HepG2 (cell line): ENCODE results near the gene SHROOM1. TPM values are rescaled to one million over a fixed set of nuclear protein-coding genes. Genes with fewer than 3 reads are reported as not detected.

Experiments
- ATAC-seq: fragments of 200-7000 bp; cut with Tn5 transposase; 3 replicates; pipeline ENCODE4 v1.9.1; 2020; ENCODE audit warnings: mild to moderate bottlenecking, moderate library complexity
- BruUV-seq: library from RNA; stranded (reverse); fragments of 400-500 nt; replicated peaks from 2 replicates; lab custom pipeline; 2021; lab: Mats Ljungman, UMichigan
- CTCF ChIA-PET: fragments of 300-600 bp; formaldehyde crosslinking; extraction: SDS; loops from one replicate; lab custom pipeline; 2021; ENCODE audit warnings: low total read pairs, inconsistent platforms, low intra/inter-chr PET ratio; lab: Yijun Ruan, JAX
- POLR2A ChIA-PET: fragments of 350-600 bp; sonication (Branson Sonifier 250); formaldehyde crosslinking; loops from one replicate; lab custom pipeline; 2020; ENCODE audit warnings: antibody characterized with exemption, inconsistent platforms; lab: Yijun Ruan, JAX
- DNase-seq: peaks from one replicate; pipeline ENCODE4 v3.0.0-alpha.2; 2015; ENCODE audit warnings: low spot score
- FAIRE-seq: peaks from 3 replicates; lab custom pipeline; 2011; peaks lifted over from hg19 to GRCh38; lab: Jason Lieb, UNC
- H2AFZ ChIP-seq: one replicate; pipeline ENCODE4 v1.6.1; 2011; ENCODE audit warnings: low read length, inconsistent platforms
- H3K27ac ChIP-seq: fragments of 300-600 bp; 3 replicates; pipeline ENCODE4 v1.8.0; 2011; ENCODE audit warnings: mixed run types, mild to moderate bottlenecking, mixed read lengths, low read length, inconsistent platforms; ENCODE audit not compliant: insufficient read depth; ENCODE audit errors: extremely low read length
- H3K27me3 ChIP-seq, 2 experiments: fragments of 200-600 bp in 1 of 2; 2 replicates in 1 of 2; 3 replicates in 1 of 2; pipeline versions ENCODE4 v1.6.0 to v1.8.0; 2011; ENCODE audit warnings: low read length in 2 of 2, mild to moderate bottlenecking in 2 of 2, moderate library complexity in 2 of 2, inconsistent platforms in 1 of 2; ENCODE audit not compliant: insufficient read depth in 2 of 2, control insufficient read depth in 1 of 2
- H3K36me3 ChIP-seq, 2 experiments: fragments of 200-600 bp in 1 of 2; replicated peaks in 1 of 2; 2 replicates in 1 of 2; 3 replicates in 1 of 2; pipeline versions ENCODE4 v1.5.1 to v1.8.0; 2011; ENCODE audit warnings: low read length in 2 of 2, inconsistent platforms in 1 of 2; ENCODE audit not compliant: insufficient read depth in 2 of 2, control insufficient read depth in 1 of 2
- H3K4me1 ChIP-seq: 2 replicates; pipeline ENCODE4 v1.5.1; 2012; ENCODE audit warnings: low read length, inconsistent platforms; ENCODE audit not compliant: insufficient read depth
- H3K4me2 ChIP-seq: 2 replicates; pipeline ENCODE4 v1.6.0; 2011; ENCODE audit warnings: low read depth, low read length, inconsistent platforms
- H3K4me3 ChIP-seq, 3 experiments: fragments of 200-600 bp in 1 of 3; sonication (generic), shearing (Covaris generic) in 1 of 3; replicated peaks in 1 of 3; 2 replicates each; pipeline ENCODE4 v1.5.1; 2011 to 2016; ENCODE audit warnings: low read length in 3 of 3, inconsistent platforms in 2 of 3, low read depth in 2 of 3, mild to moderate bottlenecking in 2 of 3, control low read depth in 1 of 3, mixed read lengths in 1 of 3; ENCODE audit not compliant: insufficient read depth in 1 of 3
- H3K79me2 ChIP-seq: one replicate; pipeline ENCODE4 v1.6.1; 2011; ENCODE audit warnings: low read length, inconsistent platforms; ENCODE audit not compliant: insufficient read depth
- H3K9ac ChIP-seq: 2 replicates; pipeline ENCODE4 v1.6.0; 2011; ENCODE audit warnings: mild to moderate bottlenecking, low read depth, low read length, inconsistent platforms; ENCODE audit not compliant: insufficient read depth
- H3K9me3 ChIP-seq: 2 replicates; pipeline ENCODE4 v1.5.1; 2012; ENCODE audit warnings: mild to moderate bottlenecking, low read length
- H4K20me1 ChIP-seq: 2 replicates; pipeline ENCODE4 v1.6.0; 2011; ENCODE audit warnings: inconsistent platforms, mild to moderate bottlenecking, low read length, moderate library complexity; ENCODE audit not compliant: insufficient read depth
- BHLHE40 ChIP-seq: IDR thresholded peaks from 2 replicates; pipeline ENCODE4 v1.6.1; 2011; ENCODE audit warnings: low read length, improper control_type of control experiment
- CBFB ChIP-seq: sonication (generic); formaldehyde crosslinking; IDR thresholded peaks from 2 replicates; pipeline ENCODE4 v1.4.0; 2020; ENCODE audit warnings: missing genetic modification reagents
- ELF1 ChIP-seq: sonication (generic); formaldehyde crosslinking; IDR thresholded peaks from 2 replicates; pipeline ENCODE4 v1.4.0; 2020; ENCODE audit warnings: missing genetic modification reagents
- ETV6 ChIP-seq: sonication (generic); formaldehyde crosslinking; conservative IDR thresholded peaks from 2 replicates; pipeline ENCODE4 v1.4.0; 2020; ENCODE audit warnings: missing genetic modification reagents
- GATAD1 ChIP-seq: IDR thresholded peaks from 2 replicates; pipeline ENCODE4 v1.6.1; 2016; ENCODE audit warnings: missing genetic modification reagents, missing compliant biosample characterization
- HNF4G ChIP-seq, 2 experiments: sonication (generic) in 1 of 2; formaldehyde crosslinking in 1 of 2; IDR thresholded peaks; 2 replicates each; pipeline versions ENCODE4 v1.4.0 to v1.6.1; 2011 to 2020; ENCODE audit warnings: borderline replicate concordance in 2 of 2, low read depth in 2 of 2, mild to moderate bottlenecking in 2 of 2, low read length in 1 of 2, missing genetic modification reagents in 1 of 2, moderate library complexity in 1 of 2
- KAT8 ChIP-seq: IDR thresholded peaks from 2 replicates; pipeline ENCODE4 v1.6.1; 2016; ENCODE audit warnings: missing genetic modification reagents, missing compliant biosample characterization
- KDM5B ChIP-seq: sonication (generic); formaldehyde crosslinking; IDR thresholded peaks from 2 replicates; pipeline ENCODE4 v1.4.0; 2020; ENCODE audit warnings: missing genetic modification reagents, mild to moderate bottlenecking, borderline replicate concordance
- MIXL1 ChIP-seq: IDR thresholded peaks from 2 replicates; pipeline ENCODE4 v1.6.1; 2016
- SPEN ChIP-seq: sonication (generic); formaldehyde crosslinking; IDR thresholded peaks from 2 replicates; pipeline ENCODE4 v1.5.1; 2020; ENCODE audit warnings: low read depth, mild to moderate bottlenecking, missing genetic modification reagents
- SRSF4 ChIP-seq: fragments of 200-400 bp; formaldehyde crosslinking; IDR thresholded peaks from one replicate; pipeline ENCODE4 v1.6.1; 2018; ENCODE audit warnings: mild to moderate bottlenecking, low read depth, low read length, moderate library complexity; ENCODE audit not compliant: poor library complexity, severe bottlenecking
- ZEB1 ChIP-seq: IDR thresholded peaks from 2 replicates; pipeline ENCODE4 v1.6.1; 2012; ENCODE audit warnings: mild to moderate bottlenecking, low read depth, inconsistent platforms; ENCODE audit not compliant: insufficient replicate concordance
- ZMAT3 ChIP-seq: sonication (generic); formaldehyde crosslinking; conservative IDR thresholded peaks from 2 replicates; pipeline ENCODE4 v1.7.0; 2021; ENCODE audit warnings: missing genetic modification reagents
- ZNF564 ChIP-seq: sonication (generic); formaldehyde crosslinking; IDR thresholded peaks from 2 replicates; pipeline ENCODE4 v1.8.1; 2023; ENCODE audit warnings: mild to moderate bottlenecking, missing genetic modification reagents
- ZNF777 ChIP-seq: sonication (generic); formaldehyde crosslinking; IDR thresholded peaks from 2 replicates; pipeline ENCODE4 v1.4.0; 2020; ENCODE audit warnings: missing genetic modification reagents
- ZNF83 ChIP-seq: sonication (generic); formaldehyde crosslinking; IDR thresholded peaks from 2 replicates; pipeline ENCODE4 v1.4.0; 2020; ENCODE audit warnings: missing genetic modification reagents, mild to moderate bottlenecking, borderline replicate concordance
- WGBS: methylation state at CpG from one replicate; pipeline ENCODE4 v1.1.6; 2017; ENCODE audit warnings: low lambda C conversion rate; 5-methylcytosine and 5-hydroxymethylcytosine counted together
- in situ Hi-C: cut with HindIII; loops from 2 replicates; pipeline ENCODE4 v1.10.0; 2017; ENCODE audit warnings: low pct_unique_long_range_greater_than_20kb; ENCODE audit not compliant: extremely low pct_ligation_motif_present
- intact Hi-C: fragments of 100-400 bp; cut with micrococcal nuclease; formaldehyde crosslinking; loops from one replicate; pipeline ENCODE4 v1.10.0; 2022; ENCODE audit not compliant: unreplicated experiment
- polyA plus RNA-seq, 8 experiments: library from polyadenylated mRNA; depleted of rRNA in 3 of 8; stranded (reverse) in 7 of 8; unstranded in 1 of 8; fragments of >200 nt; fragmentation: Illumina TruSeq in 4 of 8; extraction: Trizol in 4 of 8; gene quantifications; 2 replicates each; pipeline versions ENCODE4 v1.2.1 to v1.2.3, GENCODE V29; 2011 to 2016; ENCODE audit warnings: low read depth in 4 of 8, missing spikeins in 1 of 8, mixed read lengths in 1 of 8; ENCODE audit not compliant: insufficient read depth in 1 of 8
- total RNA-seq, 5 experiments: library from RNA; depleted of rRNA; stranded (reverse); fragments of >200 nt; fragmentation: Illumina TruSeq; extraction: Trizol; gene quantifications; 2 replicates each; pipeline ENCODE4 v1.2.3, GENCODE V29; 2016; ENCODE audit warnings: low read depth in 1 of 5
- TF ChIP-seq, protein P1 (sequence below): IDR thresholded peaks from 2 replicates; pipeline ENCODE4 v1.6.1; 2016; ENCODE audit warnings: missing compliant biosample characterization, missing genetic modification reagents, borderline replicate concordance
- TF ChIP-seq, protein P2 (sequence below): sonication (generic); formaldehyde crosslinking; IDR thresholded peaks from 2 replicates; pipeline ENCODE4 v1.5.1; 2020; ENCODE audit warnings: missing genetic modification reagents, mild to moderate bottlenecking, borderline replicate concordance

The SHROOM1 gene
- total and polyA plus RNA-seq, 2 of the 13 experiments (the other 11 are each of a cell fraction or from before 2014, with no cell fraction given) = 18.2 to 25.7 TPM

GRCh38 chr5:132820162-132820754 is 10.2 kb downstream of the SHROOM1 start:
- Histone ChIP-seq H4K20me1 (no peaks in the 10 kb centered on the region), H3K4me2 (peak overlapping the region; percentile 96), H3K4me3 (peak overlapping the region; percentile 45 to 64 (median 50)), H3K9ac (peak overlapping the region; percentile 69), H3K27me3 (no peaks in the 10 kb centered on the region), H3K27ac (peak overlapping the region; percentile 66), H3K4me1 (peaks cover 49% of the 10 kb centered on the region), H3K9me3 (no peaks in the 10 kb centered on the region), H3K79me2 (no peaks in the 10 kb centered on the region), H2AFZ (no peak overlapping the region), H3K36me3 (peaks cover 5 to 18% of the 10 kb centered on the region in 2 experiments; a peak in 3 of 5 replicates)
- ATAC-seq = peak; percentile 81
- FAIRE-seq = peak; percentile 81
- POLR2A ChIA-PET = interaction anchor here (0.7 to 6.7 kb wide), 13 partner anchors 9 to 293 kb away, joined by 3 to 176 read pairs (median 6); partner anchors contain the start of genes GDF9, KIF3A, SEPTIN8 and SHROOM1
- in situ Hi-C loops = no loop called here
- BruUV-seq = TSS peak; percentile 34
- WGBS = 2% methylated on average over 15 of the region's 15 CpGs
- CTCF ChIA-PET = interaction anchor here (0.6 to 4.5 kb wide), 6 partner anchors 10 to 106 kb away, joined by 3 to 54 read pairs (median 4); no protein-coding TSS in a partner anchor
- peak; percentile 88 for DNase-seq
- intact Hi-C loops = loop anchor here (1.0 to 5.0 kb wide), 6 partner anchors 13 to 293 kb away; partner anchors contain the start of gene SEPTIN8
- no peak for TF ChIP-seq SRSF4
- TF ChIP-seq KDM5B (CRISPR knock-in tag) = 0 out of 2 replicates have a peak, but pooled peaks have one; percentile 40
- TF ChIP-seq HNF4G (IDR thresholded peaks at IDR 0.05; ENCODE audit: borderline replicate concordance, low read depth, low read length) = 0 out of 2 replicates have a peak, but pooled peaks have one; percentile 7
- TF ChIP-seq HNF4G (CRISPR knock-in tag; IDR thresholded peaks at IDR 0.05; ENCODE audit: borderline replicate concordance, low read depth) = no peak
- no peak for TF ChIP-seq ELF1 (CRISPR knock-in tag)
- TF ChIP-seq MIXL1 (CRISPR knock-in tag) = 0 out of 2 replicates have a peak, but pooled peaks have one; percentile 28
- no peak for TF ChIP-seq ZNF777 (CRISPR knock-in tag)
- no peak for TF ChIP-seq ZMAT3
- no peak for TF ChIP-seq ETV6 (CRISPR knock-in tag)
- no peak for TF ChIP-seq ZNF83 (CRISPR knock-in tag)
- TF ChIP-seq, protein P1, sequence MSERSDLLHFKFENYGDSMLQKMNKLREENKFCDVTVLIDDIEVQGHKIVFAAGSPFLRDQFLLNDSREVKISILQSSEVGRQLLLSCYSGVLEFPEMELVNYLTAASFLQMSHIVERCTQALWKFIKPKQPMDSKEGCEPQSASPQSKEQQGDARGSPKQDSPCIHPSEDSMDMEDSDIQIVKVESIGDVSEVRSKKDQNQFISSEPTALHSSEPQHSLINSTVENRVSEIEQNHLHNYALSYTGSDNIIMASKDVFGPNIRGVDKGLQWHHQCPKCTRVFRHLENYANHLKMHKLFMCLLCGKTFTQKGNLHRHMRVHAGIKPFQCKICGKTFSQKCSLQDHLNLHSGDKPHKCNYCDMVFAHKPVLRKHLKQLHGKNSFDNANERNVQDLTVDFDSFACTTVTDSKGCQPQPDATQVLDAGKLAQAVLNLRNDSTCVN (CRISPR knock-in tag) = no peak; the same call in 1 of the 2 replicates
- no peak for TF ChIP-seq ZNF564
- peak; percentile 45; the same call in 1 of the 2 replicates for TF ChIP-seq GATAD1 (CRISPR knock-in tag)
- TF ChIP-seq BHLHE40 = no peak
- TF ChIP-seq, protein P2, sequence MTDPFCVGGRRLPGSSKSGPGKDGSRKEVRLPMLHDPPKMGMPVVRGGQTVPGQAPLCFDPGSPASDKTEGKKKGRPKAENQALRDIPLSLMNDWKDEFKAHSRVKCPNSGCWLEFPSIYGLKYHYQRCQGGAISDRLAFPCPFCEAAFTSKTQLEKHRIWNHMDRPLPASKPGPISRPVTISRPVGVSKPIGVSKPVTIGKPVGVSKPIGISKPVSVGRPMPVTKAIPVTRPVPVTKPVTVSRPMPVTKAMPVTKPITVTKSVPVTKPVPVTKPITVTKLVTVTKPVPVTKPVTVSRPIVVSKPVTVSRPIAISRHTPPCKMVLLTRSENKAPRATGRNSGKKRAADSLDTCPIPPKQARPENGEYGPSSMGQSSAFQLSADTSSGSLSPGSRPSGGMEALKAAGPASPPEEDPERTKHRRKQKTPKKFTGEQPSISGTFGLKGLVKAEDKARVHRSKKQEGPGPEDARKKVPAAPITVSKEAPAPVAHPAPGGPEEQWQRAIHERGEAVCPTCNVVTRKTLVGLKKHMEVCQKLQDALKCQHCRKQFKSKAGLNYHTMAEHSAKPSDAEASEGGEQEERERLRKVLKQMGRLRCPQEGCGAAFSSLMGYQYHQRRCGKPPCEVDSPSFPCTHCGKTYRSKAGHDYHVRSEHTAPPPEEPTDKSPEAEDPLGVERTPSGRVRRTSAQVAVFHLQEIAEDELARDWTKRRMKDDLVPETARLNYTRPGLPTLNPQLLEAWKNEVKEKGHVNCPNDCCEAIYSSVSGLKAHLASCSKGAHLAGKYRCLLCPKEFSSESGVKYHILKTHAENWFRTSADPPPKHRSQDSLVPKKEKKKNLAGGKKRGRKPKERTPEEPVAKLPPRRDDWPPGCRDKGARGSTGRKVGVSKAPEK (CRISPR knock-in tag) = 0 out of 2 replicates have a peak, but pooled peaks have one; percentile 55
- TF ChIP-seq KAT8 (CRISPR knock-in tag) = peak; percentile 55; the same call in 1 of the 2 replicates
- TF ChIP-seq ZEB1 = no peak
- peak; percentile 57; the same call in 1 of the 2 replicates for TF ChIP-seq SPEN (CRISPR knock-in tag)
- TF ChIP-seq CBFB (CRISPR knock-in tag) = no peak
